ENCODE data around the gene ARL6.

DNA sequence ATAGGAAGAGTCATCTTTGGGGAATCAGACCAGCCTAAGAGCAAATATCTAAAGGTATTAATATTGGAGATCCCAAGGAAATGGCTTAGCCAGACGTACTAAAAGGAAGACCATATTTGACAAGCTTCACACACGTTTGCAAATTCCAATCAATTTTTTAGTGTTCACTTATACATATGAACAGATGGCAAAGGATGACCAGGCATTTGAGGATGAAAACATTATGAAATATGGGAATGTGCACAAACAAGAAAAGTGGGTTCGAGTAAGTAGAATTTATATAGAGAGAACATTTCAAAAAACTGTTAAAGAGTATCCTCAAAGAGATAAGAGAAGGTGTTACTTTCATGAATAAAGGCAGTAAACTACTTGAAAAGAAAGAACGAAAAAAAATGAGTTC lies 31.4 kb downstream of the ARL6 start:
- TF ChIP-seq EP300 (conservative IDR thresholded peaks at IDR 0.05; ENCODE audit: poor library complexity, severe bottlenecking), result no peak
- no peak for TF ChIP-seq EZH2 (IDR thresholded peaks at IDR 0.05; ENCODE audit: borderline replicate concordance, insufficient read depth, low read length, poor library complexity, severe bottlenecking)
- TF ChIP-seq, protein P1, sequence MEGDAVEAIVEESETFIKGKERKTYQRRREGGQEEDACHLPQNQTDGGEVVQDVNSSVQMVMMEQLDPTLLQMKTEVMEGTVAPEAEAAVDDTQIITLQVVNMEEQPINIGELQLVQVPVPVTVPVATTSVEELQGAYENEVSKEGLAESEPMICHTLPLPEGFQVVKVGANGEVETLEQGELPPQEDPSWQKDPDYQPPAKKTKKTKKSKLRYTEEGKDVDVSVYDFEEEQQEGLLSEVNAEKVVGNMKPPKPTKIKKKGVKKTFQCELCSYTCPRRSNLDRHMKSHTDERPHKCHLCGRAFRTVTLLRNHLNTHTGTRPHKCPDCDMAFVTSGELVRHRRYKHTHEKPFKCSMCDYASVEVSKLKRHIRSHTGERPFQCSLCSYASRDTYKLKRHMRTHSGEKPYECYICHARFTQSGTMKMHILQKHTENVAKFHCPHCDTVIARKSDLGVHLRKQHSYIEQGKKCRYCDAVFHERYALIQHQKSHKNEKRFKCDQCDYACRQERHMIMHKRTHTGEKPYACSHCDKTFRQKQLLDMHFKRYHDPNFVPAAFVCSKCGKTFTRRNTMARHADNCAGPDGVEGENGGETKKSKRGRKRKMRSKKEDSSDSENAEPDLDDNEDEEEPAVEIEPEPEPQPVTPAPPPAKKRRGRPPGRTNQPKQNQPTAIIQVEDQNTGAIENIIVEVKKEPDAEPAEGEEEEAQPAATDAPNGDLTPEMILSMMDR (IDR thresholded peaks at IDR 0.05; ENCODE audit: poor library complexity, severe bottlenecking), result no peak
- no peak for TF ChIP-seq POLR2AphosphoS5 (IDR thresholded peaks at IDR 0.05)
- no peak for TF ChIP-seq SMC3 (conservative IDR thresholded peaks at IDR 0.05; ENCODE audit: poor library complexity)

Data from neural cell (in vitro differentiated cells).